GM23338 (cell line): ENCODE measurements around the gene SBF2. TPM values are rescaled to one million over a fixed set of nuclear protein-coding genes. Genes with fewer than 3 reads are reported as not detected.

Experiments used
- ATAC-seq: fragments of 200-7000 bp; cut with Tn5 transposase; 3 replicates; pipeline ENCODE4 v1.9.1; 2020
- DNase-seq: peaks from one replicate; pipeline ENCODE4 v3.0.0-alpha.2; 2015; ENCODE audit warnings: low spot score
- H2AFZ ChIP-seq: fragments of 200-600 bp; sonication (generic); 2 replicates; pipeline ENCODE4 v1.8.0; 2016; ENCODE audit warnings: antibody characterized with exemption, mild to moderate bottlenecking, moderate library complexity
- H3F3A ChIP-seq: fragments of 200-600 bp; sonication (generic); replicated peaks from 2 replicates; pipeline ENCODE4 v1.8.0; 2017; ENCODE audit warnings: antibody characterized with exemption, mixed run types, low read depth
- H3K27ac ChIP-seq: fragments of 200-600 bp; sonication (generic); 2 replicates; pipeline ENCODE4 v1.6.1; 2016; ENCODE audit warnings: low read depth
- H3K27me3 ChIP-seq: fragments of 200-600 bp; sonication (generic); 2 replicates; pipeline ENCODE4 v1.8.0; 2016; ENCODE audit warnings: mild to moderate bottlenecking, mixed run types, moderate library complexity; ENCODE audit not compliant: insufficient read depth
- H3K36me3 ChIP-seq: fragments of 200-600 bp; sonication (generic); 2 replicates; pipeline ENCODE4 v1.8.0; 2016; ENCODE audit warnings: mild to moderate bottlenecking; ENCODE audit not compliant: insufficient read depth
- H3K4me1 ChIP-seq: fragments of 200-600 bp; sonication (generic); 2 replicates; pipeline ENCODE4 v1.8.0; 2016; ENCODE audit warnings: mild to moderate bottlenecking, moderate library complexity; ENCODE audit not compliant: insufficient read depth
- H3K4me2 ChIP-seq: fragments of 200-600 bp; sonication (generic); 2 replicates; pipeline ENCODE4 v1.7.1; 2017; ENCODE audit warnings: mixed run types
- H3K4me3 ChIP-seq: fragments of 200-600 bp; sonication (generic); 2 replicates; pipeline ENCODE4 v1.6.1; 2016; ENCODE audit warnings: mixed run types
- H3K79me2 ChIP-seq: fragments of 200-600 bp; sonication (generic); replicated peaks from 2 replicates; pipeline ENCODE4 v1.8.0; 2017; ENCODE audit warnings: mild to moderate bottlenecking; ENCODE audit not compliant: insufficient read depth
- H3K9me2 ChIP-seq: fragments of 200-600 bp; sonication (generic); 2 replicates; pipeline ENCODE4 v1.8.0; 2017; ENCODE audit not compliant: insufficient read depth
- H4K20me1 ChIP-seq: fragments of 200-600 bp; sonication (generic); replicated peaks from 2 replicates; pipeline ENCODE4 v1.8.0; 2017; ENCODE audit warnings: mild to moderate bottlenecking; ENCODE audit not compliant: insufficient read depth
- H3K27ac Mint-ChIP-seq: 2 replicates; pipeline ENCODE4 v1.8.0; 2020; ENCODE audit warnings: inconsistent platforms, mild to moderate bottlenecking, moderate library complexity, mixed read lengths
- H3K27me3 Mint-ChIP-seq: 3 replicates; pipeline ENCODE4 v1.8.0; 2022; ENCODE audit warnings: low read depth, mild to moderate bottlenecking, moderate library complexity, mixed read lengths, inconsistent platforms; ENCODE audit not compliant: insufficient read depth, poor library complexity
- H3K36me3 Mint-ChIP-seq: 3 replicates; pipeline ENCODE4 v1.8.0; 2021; ENCODE audit warnings: low read depth, mild to moderate bottlenecking, inconsistent platforms, moderate library complexity, mixed read lengths
- H3K4me1 Mint-ChIP-seq: 3 replicates; pipeline ENCODE4 v1.8.0; 2020; ENCODE audit warnings: mild to moderate bottlenecking, inconsistent platforms, mixed read lengths
- H3K4me3 Mint-ChIP-seq: 3 replicates; pipeline ENCODE4 v1.8.0; 2021; ENCODE audit warnings: moderate library complexity, mild to moderate bottlenecking, inconsistent platforms, mixed read lengths
- H3K9me3 Mint-ChIP-seq: 3 replicates; pipeline ENCODE4 v1.8.0; 2020; ENCODE audit warnings: moderate library complexity, mild to moderate bottlenecking, inconsistent platforms, mixed read lengths
- CREB1 ChIP-seq: fragments of 250-450 bp; sonication (Bioruptor Pico); IDR thresholded peaks from 2 replicates; pipeline ENCODE4 v1.5.0; 2020; ENCODE audit warnings: low read depth, mild to moderate bottlenecking, moderate library complexity
- CTCF ChIP-seq, 2 experiments: fragments of 200-600 bp in 1 of 2; sonication (generic) in 1 of 2; conservative IDR thresholded peaks; 2 replicates each; pipeline versions ENCODE4 v1.5.1 to v1.6.1; 2016 to 2017; ENCODE audit warnings: antibody characterized with exemption in 2 of 2, low read depth in 2 of 2, mild to moderate bottlenecking in 2 of 2, moderate library complexity in 1 of 2
- ETS1 ChIP-seq: IDR thresholded peaks from 2 replicates; pipeline ENCODE4 v1.6.1; 2016; ENCODE audit warnings: antibody characterized with exemption
- EZH2 ChIP-seq: fragments of 200-600 bp; sonication (generic); IDR thresholded peaks from one replicate; pipeline ENCODE4 v1.8.0; 2017; ENCODE audit warnings: antibody characterized with exemption, mild to moderate bottlenecking, low read depth; ENCODE audit not compliant: unreplicated experiment
- EZH2phosphoT487 ChIP-seq: fragments of 200-600 bp; sonication (generic); IDR thresholded peaks from one replicate; pipeline ENCODE4 v1.8.1; 2018; ENCODE audit warnings: antibody characterized with exemption; ENCODE audit not compliant: unreplicated experiment
- JUNB ChIP-seq: IDR thresholded peaks from one replicate; pipeline ENCODE4 v1.6.1; 2016; ENCODE audit warnings: antibody characterized with exemption; ENCODE audit not compliant: unreplicated experiment
- NANOG ChIP-seq: IDR thresholded peaks from 2 replicates; pipeline ENCODE4 v1.6.1; 2016; ENCODE audit warnings: antibody characterized with exemption, borderline replicate concordance
- STAT1 ChIP-seq: IDR thresholded peaks from one replicate; pipeline ENCODE4 v1.6.1; 2016; ENCODE audit warnings: antibody characterized with exemption; ENCODE audit not compliant: unreplicated experiment
- ZNF114 ChIP-seq: fragments of 250-450 bp; sonication (Bioruptor Pico); IDR thresholded peaks from 2 replicates; pipeline ENCODE4 v1.5.0; 2020; ENCODE audit warnings: mild to moderate bottlenecking, moderate library complexity
- ZNF331 ChIP-seq: fragments of 250-450 bp; sonication (Bioruptor Pico); IDR thresholded peaks from 2 replicates; pipeline ENCODE4 v1.5.0; 2020; ENCODE audit warnings: low read depth, mild to moderate bottlenecking, moderate library complexity
- ZNF462 ChIP-seq: fragments of 250-450 bp; sonication (Bioruptor Pico); IDR thresholded peaks from 2 replicates; pipeline ENCODE4 v1.5.0; 2020; ENCODE audit warnings: mild to moderate bottlenecking, moderate library complexity
- polyA plus RNA-seq: library from polyadenylated mRNA; unstranded; fragments of >200 nt; fragmentation: Nextera tagmentation; extraction: Ambion mirVana; gene quantifications from 2 replicates; pipeline ENCODE4 v1.2.1, GENCODE V29; 2016
- total RNA-seq: library from RNA; depleted of rRNA; stranded (reverse); fragments of >200 nt; shearing (Covaris generic); gene quantifications from 2 replicates; pipeline ENCODE4 v1.2.3, GENCODE V29; 2014

Gene SBF2
- total and polyA plus RNA-seq, 2 experiments from 2014 or later, result 25.6 to 53.5 TPM

GRCh38 chr11:9905960-9906791, 387.8 kb downstream of the SBF2 start:
- Histone ChIP-seq H3K9me2 (no peaks in the 10 kb centered on the region), H3K36me3 (no peaks in the 10 kb centered on the region), H3F3A (no peaks in the 10 kb centered on the region), H3K4me1 (peaks cover 28% of the 10 kb centered on the region), H3K4me2 (peak overlapping the region; percentile 10; the same call in 1 of the 2 replicates), H4K20me1 (no peaks in the 10 kb centered on the region), H3K27me3 (no peaks in the 10 kb centered on the region), H2AFZ (no peak overlapping the region), H3K27ac (peak overlapping the region; percentile 93), H3K4me3 (no peak overlapping the region), H3K79me2 (no peaks in the 10 kb centered on the region)
- Mint-ChIP-seq H3K36me3 (peaks cover 10% of the 10 kb centered on the region; the same call in 2 of the 3 replicates), H3K4me1 (peaks cover 47% of the 10 kb centered on the region), H3K9me3 (no peaks in the 10 kb centered on the region), H3K4me3 (no peak overlapping the region), H3K27ac (peak overlapping the region; percentile 90), H3K27me3 (peaks cover 2% of the 10 kb centered on the region)
- DNase-seq, result peak; percentile 86
- peak; percentile 84 for ATAC-seq
- TF ChIP-seq EZH2phosphoT487, result no peak
- no peak for TF ChIP-seq CTCF (conservative IDR thresholded peaks at IDR 0.05; ENCODE audit: low read depth in 2 of 2)
- peak; percentile 91 for TF ChIP-seq NANOG
- peak; percentile 57; the same call in 1 of the 2 replicates for TF ChIP-seq ETS1
- no peak for TF ChIP-seq EZH2
- TF ChIP-seq ZNF331 (CRISPR knock-in tag), result no peak
- no peak for TF ChIP-seq CREB1
- TF ChIP-seq ZNF114 (CRISPR knock-in tag), result no peak
- TF ChIP-seq ZNF462 (CRISPR knock-in tag), result no peak; the same call in 1 of the 2 replicates
- TF ChIP-seq JUNB, result no peak
- no peak for TF ChIP-seq STAT1
